Epithelial cell of proximal tubule (primary cell): ENCODE measurements around the gene TMEFF1. TPM values are rescaled to one million over a fixed set of nuclear protein-coding genes. Genes with fewer than 3 reads are reported as not detected.

ENCODE experiments used
- DNase-seq: peaks from one replicate; pipeline ENCODE4 v3.0.0-alpha.2; 2011; ENCODE audit warnings: low read depth
- H3K4me3 ChIP-seq: 2 replicates; pipeline ENCODE4 v1.5.1; 2011; ENCODE audit warnings: low read depth, mild to moderate bottlenecking, low read length
- CTCF ChIP-seq: conservative IDR thresholded peaks from 2 replicates; pipeline ENCODE4 v1.5.1; 2012; ENCODE audit warnings: low read depth, mild to moderate bottlenecking, low read length
- total RNA-seq: library from RNA; depleted of rRNA; stranded (reverse); fragments of >200 nt; gene quantifications from 2 replicates; pipeline ENCODE4 v1.2.3, GENCODE V29; 2015

TMEFF1 gene
- total RNA-seq, 1 donor from 2014 or later: 7.8 TPM

- peak; percentile 15 for DNase-seq
- no peak for TF ChIP-seq CTCF
- no peak overlapping the region for H3K4me3 ChIP-seq
Measured at GRCh38 chr9:100575765-100576386, 102.9 kb downstream of the TMEFF1 start.

- no peak within 1 kb of the TSS for H3K4me3 ChIP-seq
- DNase-seq: no peak
- TF ChIP-seq CTCF: no peak
Measured at GRCh38 chr9:100577776-100578448, 105.0 kb downstream of the TMEFF1 start, which contains the start of gene CAVIN4. CAVIN4 (plus strand) TSS chr9:100578079; CDS start chr9:100578144, 65 bp downstream.

GRCh38 chr9:100578610-100579009, 105.7 kb downstream of the TMEFF1 start:
- TF ChIP-seq CTCF: no peak
- no peak overlapping the region for H3K4me3 ChIP-seq
- no peak for DNase-seq

- no peak for TF ChIP-seq CTCF
- no peak overlapping the region for H3K4me3 ChIP-seq
- DNase-seq: no peak
Measured at GRCh38 chr9:100579665-100580064, 106.7 kb downstream of the TMEFF1 start.

- DNase-seq: no peak
- no peak for TF ChIP-seq CTCF
- no peak overlapping the region for H3K4me3 ChIP-seq
Measured at GRCh38 chr9:100580257-100580656, 107.3 kb downstream of the TMEFF1 start.

GRCh38 chr9:100581081-100581480, 108.1 kb downstream of the TMEFF1 start:
- TF ChIP-seq CTCF: no peak

GRCh38 chr9:100581661-100582060, 108.7 kb downstream of the TMEFF1 start:
- DNase-seq: no peak

More at GRCh38 chr9:100581081-100581480, 108.1 kb downstream of the TMEFF1 start:
- no peak for DNase-seq
- H3K4me3 ChIP-seq: no peak overlapping the region

More at GRCh38 chr9:100581661-100582060, 108.7 kb downstream of the TMEFF1 start:
- H3K4me3 ChIP-seq: no peak overlapping the region
- TF ChIP-seq CTCF: no peak
